ENCODE results near the gene AUTS2.

AUTS2 gene

GRCh38 chr7:69593511-69593910 lies 4.8 kb upstream of the AUTS2 start:
- no peak for TF ChIP-seq CTCF (IDR thresholded peaks at IDR 0.05; ENCODE audit: borderline replicate concordance, insufficient read depth, low read depth, low read length)
- H3K4me3 ChIP-seq (ENCODE audit: low read depth, low read length), result no peak overlapping the region

DNA sequence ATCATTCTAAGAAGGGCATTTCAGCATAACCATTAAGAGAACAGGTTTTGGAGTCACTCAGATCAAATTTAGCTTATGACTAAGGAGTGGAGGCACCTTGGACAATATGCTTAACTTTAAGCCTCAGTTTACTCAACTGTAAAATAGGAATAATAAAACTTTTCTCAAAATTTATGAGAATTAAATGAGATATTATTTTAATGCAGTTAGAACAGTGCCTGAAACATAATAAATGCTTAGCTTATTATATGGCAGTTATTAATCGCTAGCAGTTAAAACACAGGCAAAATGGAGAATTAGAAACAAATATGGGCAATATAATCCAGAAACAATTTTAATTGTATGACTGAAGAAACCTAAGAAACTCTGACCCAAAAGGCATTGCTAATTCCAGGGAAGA lies 2.9 kb upstream of the AUTS2 start:
- H3K4me3 ChIP-seq (ENCODE audit: low read depth, low read length), result no peak overlapping the region
- no peak for TF ChIP-seq CTCF (IDR thresholded peaks at IDR 0.05; ENCODE audit: borderline replicate concordance, insufficient read depth, low read depth, low read length)

GRCh38 chr7:69596056-69596455 lies 2.2 kb upstream of the AUTS2 start:
- H3K4me3 ChIP-seq (ENCODE audit: low read depth, low read length), result no peak overlapping the region
- no peak for TF ChIP-seq CTCF (IDR thresholded peaks at IDR 0.05; ENCODE audit: borderline replicate concordance, insufficient read depth, low read depth, low read length)

DNA sequence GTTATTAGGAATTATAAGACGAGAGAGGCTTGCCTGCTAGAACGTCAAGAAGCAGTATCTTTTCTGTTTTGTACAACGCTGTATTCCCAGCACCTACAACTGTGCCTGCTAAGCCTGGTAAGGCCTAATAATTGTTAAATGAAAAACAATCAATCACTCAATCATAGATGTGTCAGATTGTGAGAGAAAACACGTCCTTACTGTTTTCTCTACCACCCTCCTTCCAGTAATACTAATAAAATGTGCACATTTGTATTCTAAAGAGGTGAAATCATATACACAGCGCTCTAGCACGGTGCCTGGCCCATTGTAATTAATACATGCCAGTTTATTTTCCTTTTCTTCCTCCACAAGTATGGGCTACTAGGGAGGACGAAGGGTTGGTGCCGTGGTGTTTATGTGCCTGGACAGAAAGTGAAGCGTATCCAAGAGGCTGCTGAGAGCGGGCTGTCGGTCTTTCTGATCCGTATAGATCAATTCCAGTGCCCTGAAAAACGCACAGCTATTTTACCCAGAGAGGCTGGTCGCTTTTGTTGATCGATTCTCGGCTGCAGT lies 1.5 kb upstream of the AUTS2 start:
- H3K4me3 ChIP-seq (ENCODE audit: low read depth, low read length), result no peak overlapping the region

DNA sequence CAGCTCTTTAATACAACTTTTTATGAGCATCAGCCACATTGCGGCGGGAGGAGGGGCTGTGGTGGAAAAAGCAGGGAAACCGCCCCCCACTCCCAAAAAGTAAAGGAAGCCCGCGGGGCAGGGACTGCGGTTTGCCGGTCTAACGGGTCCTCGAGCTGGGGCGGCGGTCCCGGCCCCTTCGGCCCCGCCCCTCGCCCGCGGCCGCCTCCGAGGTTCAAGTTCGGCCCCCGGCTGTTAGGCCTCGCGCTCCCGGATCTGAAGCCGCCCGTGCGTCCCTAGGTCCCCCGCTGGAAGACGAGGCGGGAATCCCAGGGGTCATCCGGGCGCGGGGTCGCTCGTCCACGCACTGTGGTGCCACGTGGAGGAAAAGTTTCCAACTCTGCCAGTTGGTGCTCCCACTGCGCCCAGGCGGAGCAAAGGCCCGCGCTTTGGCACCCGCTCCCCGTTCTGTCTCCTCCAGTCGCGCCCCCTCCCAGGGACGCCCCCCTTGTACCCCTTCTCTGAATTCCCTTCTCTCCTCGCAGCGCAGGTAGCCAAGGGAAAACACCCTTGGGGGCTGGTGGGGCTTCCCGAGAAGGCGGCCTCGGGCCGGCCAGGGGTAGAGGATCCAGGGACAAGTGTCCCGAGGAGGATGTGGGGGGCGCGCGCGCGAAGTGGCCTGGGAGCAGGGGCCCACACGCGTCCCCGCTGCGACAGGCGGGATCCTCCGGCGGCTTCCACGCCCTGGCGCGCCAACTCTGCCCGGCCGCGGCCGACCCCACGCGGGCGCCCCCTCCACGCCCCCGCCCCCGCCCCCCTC lies 798 bp upstream of the AUTS2 start:
- no peak for TF ChIP-seq CTCF (IDR thresholded peaks at IDR 0.05; ENCODE audit: borderline replicate concordance, insufficient read depth, low read depth, low read length)
- peak overlapping the region; percentile 78 for H3K4me3 ChIP-seq (ENCODE audit: low read depth, low read length)

More for the DNA sequence above, 1.5 kb upstream of the AUTS2 start:
- no peak for TF ChIP-seq CTCF (IDR thresholded peaks at IDR 0.05; ENCODE audit: borderline replicate concordance, insufficient read depth, low read depth, low read length)

- no peak for TF ChIP-seq CTCF (IDR thresholded peaks at IDR 0.05; ENCODE audit: borderline replicate concordance, insufficient read depth, low read depth, low read length)
- peak overlapping the region; percentile 78 for H3K4me3 ChIP-seq (ENCODE audit: low read depth, low read length)
These were observed 411 bp downstream of the AUTS2 start for GRCh38 chr7:69598487-69599285.

Data from GM12875 (cell line).